Bronchus fibroblast of lung (primary cell): ENCODE data around the gene PASD1. TPM values are rescaled to one million over a fixed set of nuclear protein-coding genes. Genes with fewer than 3 reads are reported as not detected.

Experiments used
- total RNA-seq: library from RNA; depleted of rRNA; stranded (reverse); fragments of >200 nt; gene quantifications from 2 replicates; pipeline ENCODE4 v1.2.3, GENCODE V29; 2015

PASD1 gene, protein sequence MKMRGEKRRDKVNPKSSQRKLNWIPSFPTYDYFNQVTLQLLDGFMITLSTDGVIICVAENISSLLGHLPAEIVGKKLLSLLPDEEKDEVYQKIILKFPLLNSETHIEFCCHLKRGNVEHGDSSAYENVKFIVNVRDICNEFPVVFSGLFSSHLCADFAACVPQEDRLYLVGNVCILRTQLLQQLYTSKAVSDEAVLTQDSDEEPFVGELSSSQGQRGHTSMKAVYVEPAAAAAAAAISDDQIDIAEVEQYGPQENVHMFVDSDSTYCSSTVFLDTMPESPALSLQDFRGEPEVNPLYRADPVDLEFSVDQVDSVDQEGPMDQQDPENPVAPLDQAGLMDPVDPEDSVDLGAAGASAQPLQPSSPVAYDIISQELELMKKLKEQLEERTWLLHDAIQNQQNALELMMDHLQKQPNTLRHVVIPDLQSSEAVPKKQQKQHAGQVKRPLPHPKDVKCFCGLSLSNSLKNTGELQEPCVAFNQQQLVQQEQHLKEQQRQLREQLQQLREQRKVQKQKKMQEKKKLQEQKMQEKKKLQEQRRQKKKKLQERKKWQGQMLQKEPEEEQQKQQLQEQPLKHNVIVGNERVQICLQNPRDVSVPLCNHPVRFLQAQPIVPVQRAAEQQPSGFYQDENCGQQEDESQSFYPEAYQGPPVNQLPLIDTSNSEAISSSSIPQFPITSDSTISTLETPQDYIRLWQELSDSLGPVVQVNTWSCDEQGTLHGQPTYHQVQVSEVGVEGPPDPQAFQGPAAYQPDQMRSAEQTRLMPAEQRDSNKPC
- total RNA-seq = not detected in 2 replicates

DNA sequence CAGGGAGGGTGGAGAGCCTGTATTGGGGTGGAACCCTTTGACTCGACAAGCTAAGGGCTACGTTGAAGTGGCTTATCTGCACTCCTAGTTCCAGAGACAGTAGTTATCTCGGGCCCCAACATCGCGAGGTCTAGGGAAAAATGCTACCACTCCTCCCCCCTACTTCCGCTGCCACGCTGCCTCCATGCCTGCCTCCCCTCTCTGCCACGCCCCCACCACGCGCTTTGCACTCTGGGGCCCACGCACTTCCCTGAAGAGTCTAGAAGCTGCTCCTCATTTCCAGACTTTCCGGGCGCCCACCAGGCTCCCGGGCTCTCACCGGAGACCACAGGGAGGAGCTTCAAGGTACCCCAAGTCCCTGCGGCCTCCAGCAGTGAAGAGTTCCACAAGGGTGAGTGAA is at the start of gene PASD1:
Gene PASD1, plus strand, starts transcription at position 227 of the 400 bp plus-strand sequence. CDS start 37,879 bp downstream, outside the sequence.

DNA sequence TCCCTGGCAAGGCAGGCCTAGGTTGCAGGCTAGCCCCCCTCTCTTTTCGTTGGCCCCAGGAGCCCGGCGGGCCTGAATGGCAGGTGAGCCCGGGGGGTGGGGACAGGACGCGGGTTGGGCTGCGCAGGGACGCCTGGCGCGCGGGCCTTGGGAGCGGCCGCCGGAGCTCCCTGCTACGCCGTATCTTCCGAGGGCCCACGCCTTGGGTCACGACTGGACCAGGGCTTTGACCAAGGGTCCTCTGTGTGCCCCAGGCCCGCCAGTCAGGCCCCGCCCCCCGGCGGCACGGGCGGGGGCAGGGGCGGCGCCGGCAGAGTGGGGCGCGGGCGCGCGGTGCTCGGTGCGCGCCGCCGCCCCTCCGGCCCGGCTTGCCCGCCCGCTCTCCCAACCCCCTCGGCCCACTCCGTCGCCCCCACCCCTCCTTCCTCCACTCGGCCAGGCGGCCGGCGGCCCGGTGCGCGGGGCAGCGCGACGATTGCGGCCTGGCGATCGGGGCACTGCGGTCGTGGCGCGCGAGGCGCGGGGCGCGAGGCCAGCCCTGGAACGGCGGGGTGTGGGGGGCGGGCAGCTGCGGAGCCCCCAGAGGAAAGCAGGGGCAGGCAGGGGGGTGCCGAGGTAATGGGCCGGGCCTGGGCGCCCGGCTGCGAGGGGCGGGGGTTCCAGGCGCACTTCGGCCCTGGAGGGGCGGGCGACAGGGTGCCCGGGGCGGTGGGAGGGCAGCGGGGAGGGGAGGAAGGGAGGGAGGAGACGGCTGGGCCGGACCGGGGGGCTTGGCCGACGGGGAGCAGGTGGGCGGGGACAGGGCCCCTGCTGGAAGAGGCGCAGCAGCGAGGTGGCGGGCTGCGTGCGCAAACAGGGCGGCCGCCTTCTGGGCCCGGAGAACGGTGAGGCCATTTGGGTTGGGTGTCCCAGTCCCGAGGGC is 131.4 kb downstream of the PASD1 start, which contains the start of gene PRRG3:
Gene PRRG3, plus strand, starts transcription at position 798 of the 922 bp plus-strand sequence. CDS start 3,357 bp downstream, outside the sequence.

DNA sequence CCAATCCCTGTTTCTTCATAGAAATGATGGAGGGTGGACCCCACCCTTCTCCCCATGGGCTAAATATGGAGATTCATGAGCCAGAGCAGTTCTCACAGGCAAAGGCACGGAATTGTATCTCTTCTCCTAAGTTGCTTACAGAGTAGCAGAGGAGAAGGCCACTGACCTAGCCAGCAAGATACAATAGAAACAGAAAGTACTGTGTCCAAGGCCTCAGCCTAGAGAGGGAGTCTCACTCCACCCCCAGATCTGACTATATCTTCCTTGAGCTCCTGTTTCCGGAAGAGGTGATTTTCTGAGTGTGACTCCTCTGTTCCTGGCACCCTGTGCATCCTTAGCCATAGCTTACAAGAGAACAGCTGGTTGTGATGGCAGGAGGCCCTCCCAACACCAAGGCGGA is 152.3 kb downstream of the PASD1 start, which contains the start of gene FATE1:
Gene FATE1, plus strand, starts transcription at position 284 of the 400 bp plus-strand sequence. Its CDS starts 85 bp downstream, at position 369.

Other genes with a start within 250 kb of the PASD1 start
- 31.8 and 37.7 TPM in 2 replicates for gene VMA21, start 166.5 kb upstream of the PASD1 start, total RNA-seq
- under 0.01 TPM in 1 of 2 replicates, not detected in the other for gene PRRG3, start 131.8 kb downstream of the PASD1 start, total RNA-seq
- gene FATE1, start 152.4 kb downstream of the PASD1 start, total RNA-seq = not detected in 2 replicates
- not detected in 2 replicates for gene CNGA2, start 171.1 kb downstream of the PASD1 start, total RNA-seq